DMS53 treated with DMSO at 0.1 percent for 48 hours (cell line): Measurements from ENCODE around the gene A3GALT2.

Experiments
- DNase-seq: peaks from one replicate; lab custom pipeline; 2025; ENCODE audit not compliant: unreplicated experiment; lab: John Stamatoyannopoulos, UW

Gene A3GALT2

GRCh38 chr1:33332357-33332789 lies 11.5 kb upstream of the A3GALT2 start:
- no peak for DNase-seq

DNA sequence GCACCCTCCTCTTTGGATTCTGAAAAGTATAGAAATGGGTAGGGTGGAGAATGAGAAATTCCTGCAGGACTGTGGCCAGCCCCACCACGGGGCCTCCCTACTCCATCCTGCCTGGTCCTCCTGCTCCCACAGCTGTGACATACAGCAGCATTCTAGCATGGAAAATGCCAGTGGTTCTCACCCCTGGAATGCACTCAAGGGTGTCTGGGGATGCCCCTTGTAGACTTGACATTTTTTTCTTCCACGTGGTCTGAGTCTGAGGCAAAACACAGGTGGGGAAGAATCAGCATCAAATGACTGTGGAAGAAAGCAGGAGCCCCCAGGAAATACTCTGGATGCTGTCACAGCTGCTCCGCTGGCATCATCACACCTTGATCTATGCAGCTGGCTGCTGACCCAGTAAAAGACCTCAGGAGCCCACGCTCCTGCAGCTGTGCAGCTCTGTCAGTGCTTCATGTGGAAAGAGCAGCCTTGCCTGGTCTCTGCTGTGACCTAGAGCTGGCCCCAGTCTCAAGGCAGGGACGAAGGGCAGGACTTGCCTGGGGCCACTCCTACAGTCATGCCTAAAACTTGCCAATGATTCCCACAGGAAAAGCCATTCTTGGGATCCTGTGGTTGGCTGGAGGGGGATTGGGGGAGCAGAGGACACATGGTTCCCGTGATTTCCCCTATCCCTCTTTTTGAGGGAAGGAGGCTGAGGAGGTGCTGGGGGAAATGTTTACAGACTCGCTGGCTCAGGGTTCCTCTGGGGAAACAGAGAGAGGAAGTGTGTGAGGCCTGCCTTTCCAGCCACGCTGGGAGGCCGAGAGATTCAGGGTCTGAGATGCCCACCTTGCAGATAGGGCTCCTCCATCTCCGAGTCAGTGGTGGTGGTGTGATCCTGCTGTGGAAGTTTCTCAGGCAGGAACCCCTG lies 10.8 kb upstream of the A3GALT2 start:
- no peak for DNase-seq

- DNase-seq, result no peak
Measured at GRCh38 chr1:33330906-33331305, 10.0 kb upstream of the A3GALT2 start.

DNA sequence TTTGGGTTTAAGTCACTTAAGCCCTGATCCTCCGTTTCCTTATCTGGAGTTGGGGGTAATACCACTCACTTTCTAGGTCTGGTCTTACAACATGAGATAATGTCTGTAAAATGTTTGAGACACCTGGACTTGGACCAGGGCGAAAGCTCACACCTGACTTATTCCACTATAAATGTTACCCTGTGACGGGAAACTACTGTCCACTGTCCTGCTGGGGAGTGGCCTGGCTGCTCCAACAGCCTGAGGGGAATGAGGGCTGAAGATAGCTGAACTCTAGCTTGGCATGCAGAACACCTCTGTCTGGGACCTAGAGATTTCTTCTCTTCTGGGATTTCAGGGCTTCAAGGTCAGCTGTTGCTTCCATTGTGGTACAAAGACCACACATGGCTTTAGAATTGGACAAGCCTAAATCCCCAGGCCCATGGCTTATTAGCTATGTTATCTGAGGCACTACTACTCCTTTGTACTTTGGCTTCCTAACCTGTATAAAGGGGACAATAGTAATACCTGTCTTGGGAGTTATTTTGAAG lies 9.5 kb upstream of the A3GALT2 start:
- DNase-seq, result no peak

DNA sequence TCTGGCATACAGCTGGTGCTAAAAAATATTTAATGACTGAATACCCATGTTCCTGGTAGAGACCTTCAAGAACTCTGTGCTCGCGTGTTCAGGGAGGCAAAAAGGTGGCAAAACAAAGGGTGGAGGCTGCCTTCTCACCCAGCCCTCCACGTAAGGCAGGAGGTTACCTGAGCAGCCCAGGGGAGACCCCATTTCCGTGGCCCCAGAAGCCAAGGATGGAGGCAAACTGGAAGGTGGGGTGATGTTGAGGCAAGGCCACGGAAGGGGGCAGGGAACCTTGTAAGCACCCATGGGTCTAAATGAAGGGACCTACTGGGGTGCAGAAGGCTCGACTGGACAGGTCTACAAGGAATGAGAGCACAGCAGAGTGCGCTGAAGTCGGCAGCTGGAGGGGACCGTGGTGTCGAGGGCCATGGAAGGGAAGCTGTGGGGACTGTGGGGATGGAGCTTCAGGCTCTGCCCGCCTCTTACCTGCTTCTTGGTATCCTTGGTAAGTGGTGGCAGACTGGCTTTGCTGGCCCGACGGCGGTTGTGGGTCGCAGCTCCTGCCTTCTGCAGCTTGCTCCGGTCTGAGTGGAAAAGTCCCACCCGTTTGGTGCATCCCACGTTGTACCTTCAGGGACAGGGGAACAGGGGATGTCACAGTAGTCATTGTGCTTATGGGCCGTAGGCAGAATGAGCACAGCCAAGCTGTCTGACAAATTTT lies 8.9 kb upstream of the A3GALT2 start:
- DNase-seq, result no peak

GRCh38 chr1:33328817-33329216 lies 7.9 kb upstream of the A3GALT2 start:
- DNase-seq, result no peak

DNA sequence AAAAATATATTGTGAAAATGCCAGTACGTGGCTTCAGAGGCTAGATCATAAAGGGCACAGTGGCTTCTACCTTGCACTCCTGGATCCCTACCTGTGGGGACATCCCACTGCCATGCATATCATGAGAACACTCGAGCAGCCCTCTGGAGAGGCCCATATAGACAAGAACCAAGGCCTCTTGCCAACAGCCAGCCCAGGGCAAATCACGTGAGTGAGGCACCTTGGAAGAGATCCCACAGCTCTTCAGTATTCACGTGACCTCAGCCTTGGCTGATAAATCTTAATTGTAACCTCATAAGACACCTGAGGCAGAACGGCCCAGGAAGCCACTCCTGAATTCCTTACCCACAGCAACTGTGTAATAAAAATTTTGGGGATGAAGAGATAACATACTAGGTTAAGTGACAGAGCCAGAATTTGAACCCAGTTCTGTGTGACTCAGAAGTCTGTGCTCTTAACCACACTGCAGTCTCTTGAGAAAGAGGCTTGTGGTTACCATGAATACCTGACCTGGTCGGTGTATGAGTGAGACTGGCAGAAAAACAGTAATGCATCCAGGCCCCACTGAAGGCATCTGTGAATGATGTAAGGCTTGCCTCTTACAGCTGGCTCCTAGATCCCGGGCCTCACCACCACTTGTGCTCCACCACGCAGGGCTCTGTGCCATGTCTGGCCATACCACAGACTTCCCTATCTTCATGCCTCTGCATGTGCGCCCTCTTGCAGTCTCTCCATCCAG lies 6.9 kb upstream of the A3GALT2 start:
- no peak for DNase-seq

DNA sequence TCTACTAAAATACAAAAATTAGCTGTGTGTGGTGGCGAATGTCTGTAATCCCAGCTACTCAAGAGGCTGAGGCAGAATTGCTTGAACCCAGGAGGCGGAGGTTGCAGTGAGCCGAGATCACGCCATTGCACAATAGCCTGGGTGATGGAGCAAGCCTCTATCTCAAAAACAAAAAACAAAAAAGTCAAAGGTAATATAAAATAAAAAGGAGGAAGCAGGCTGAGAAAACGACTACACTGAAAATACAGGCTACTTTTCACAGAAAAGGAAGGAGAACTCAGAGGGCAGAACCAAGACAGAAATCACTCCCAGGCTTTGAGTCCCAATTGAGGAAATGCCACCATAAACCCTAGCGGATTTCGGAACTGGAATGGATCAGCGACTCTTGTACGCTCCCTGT lies 5.9 kb upstream of the A3GALT2 start:
- no peak for DNase-seq

- DNase-seq, result no peak
Measured at GRCh38 chr1:33324677-33325575, 4.0 kb upstream of the A3GALT2 start.

DNA sequence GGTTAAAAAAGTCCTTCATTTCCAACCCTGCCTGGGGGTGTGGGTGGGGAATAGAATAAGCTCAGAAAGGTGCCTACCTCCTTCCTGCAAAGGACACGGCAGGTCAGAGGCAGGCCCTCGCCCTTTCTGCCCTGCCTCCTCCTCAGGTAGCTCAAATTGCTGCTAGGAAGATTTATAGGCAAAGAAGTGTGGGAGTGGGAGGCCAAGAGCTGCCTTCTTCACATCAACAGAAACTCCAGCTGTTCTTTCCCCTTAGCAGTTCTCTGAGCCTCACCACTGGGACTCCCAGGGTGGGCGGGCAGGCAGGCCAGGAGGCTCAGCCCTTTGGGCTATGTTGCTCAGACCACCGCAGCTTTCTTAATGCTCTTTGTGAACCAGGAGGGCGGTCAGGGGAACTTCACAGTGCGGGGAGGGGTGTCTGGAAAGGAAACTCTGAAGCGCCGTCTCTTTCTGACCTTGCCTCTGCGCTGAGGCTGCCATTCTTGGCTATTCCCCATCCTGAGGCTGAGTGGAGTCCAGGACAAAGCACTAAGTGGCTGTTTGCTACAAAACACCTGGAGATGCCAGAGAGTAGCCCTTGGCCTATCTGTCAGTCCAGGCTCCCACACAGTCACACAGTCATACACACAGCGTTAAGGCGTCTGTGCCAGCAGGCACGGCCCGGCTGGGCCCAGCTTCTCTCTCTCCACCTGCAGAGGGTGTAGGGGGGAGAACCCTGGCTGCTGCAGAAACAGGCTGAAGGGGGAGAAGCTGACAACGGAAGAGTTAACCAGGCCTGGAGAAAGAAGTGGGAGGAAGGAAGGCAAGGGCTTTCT lies 3.0 kb upstream of the A3GALT2 start:
- DNase-seq, result no peak

DNA sequence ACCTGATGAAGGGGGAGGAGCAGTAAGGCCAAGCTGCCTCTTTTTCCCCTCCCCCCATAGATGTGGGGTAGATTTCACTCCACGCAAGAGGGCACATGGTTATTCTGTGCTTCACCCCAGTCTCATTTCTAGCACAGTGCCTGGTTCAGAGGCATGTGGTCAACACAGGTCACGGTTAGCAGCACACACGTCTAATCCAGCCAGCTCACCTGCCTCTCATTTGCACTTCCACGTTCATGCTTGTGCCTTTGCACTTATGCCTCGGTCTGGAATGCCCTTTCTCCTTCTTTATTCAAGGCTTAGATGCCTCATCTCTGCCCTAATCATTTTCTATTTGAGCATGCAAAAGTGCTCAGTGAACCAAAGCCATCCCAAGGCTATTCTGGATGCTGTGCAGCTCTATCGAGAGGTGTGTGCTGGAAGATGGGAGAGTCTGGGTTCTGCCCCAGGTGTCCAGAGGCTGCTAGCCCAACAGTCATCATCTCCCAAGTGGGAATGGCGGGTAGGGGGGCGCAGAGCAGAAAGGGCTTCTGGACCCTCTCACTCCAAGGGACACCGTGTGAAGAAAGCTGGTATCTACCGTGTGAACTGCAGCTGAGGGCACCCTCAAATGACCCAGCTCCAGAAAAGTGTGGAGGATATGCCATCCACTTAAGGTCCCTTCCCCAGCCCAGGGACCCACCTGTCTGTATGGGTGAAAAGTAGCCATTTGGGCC lies 2.1 kb upstream of the A3GALT2 start:
- DNase-seq, result no peak

DNA sequence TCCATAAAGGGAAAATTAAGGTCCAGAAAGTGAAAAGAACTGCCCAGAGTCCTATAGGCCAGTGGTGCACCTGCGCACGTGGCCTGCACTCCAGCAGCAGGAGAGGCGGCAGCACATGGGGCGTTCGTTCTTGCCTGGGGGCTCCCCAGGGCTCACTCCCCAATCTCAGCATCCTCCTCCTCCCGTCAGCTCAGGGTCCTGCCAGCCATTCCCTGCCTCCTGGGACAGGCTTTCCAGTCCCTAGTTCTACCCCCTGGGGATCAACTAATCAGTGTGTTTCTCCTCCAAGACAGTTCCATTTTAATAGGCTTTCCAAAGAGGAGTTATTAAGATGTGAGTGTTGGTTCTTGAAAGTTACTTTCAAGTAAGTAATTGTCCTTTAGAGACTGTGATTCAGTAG lies 1.2 kb upstream of the A3GALT2 start:
- DNase-seq, result no peak

- DNase-seq, result no peak
Measured at GRCh38 chr1:33321178-33321577, 280 bp upstream of the A3GALT2 start.

DNA sequence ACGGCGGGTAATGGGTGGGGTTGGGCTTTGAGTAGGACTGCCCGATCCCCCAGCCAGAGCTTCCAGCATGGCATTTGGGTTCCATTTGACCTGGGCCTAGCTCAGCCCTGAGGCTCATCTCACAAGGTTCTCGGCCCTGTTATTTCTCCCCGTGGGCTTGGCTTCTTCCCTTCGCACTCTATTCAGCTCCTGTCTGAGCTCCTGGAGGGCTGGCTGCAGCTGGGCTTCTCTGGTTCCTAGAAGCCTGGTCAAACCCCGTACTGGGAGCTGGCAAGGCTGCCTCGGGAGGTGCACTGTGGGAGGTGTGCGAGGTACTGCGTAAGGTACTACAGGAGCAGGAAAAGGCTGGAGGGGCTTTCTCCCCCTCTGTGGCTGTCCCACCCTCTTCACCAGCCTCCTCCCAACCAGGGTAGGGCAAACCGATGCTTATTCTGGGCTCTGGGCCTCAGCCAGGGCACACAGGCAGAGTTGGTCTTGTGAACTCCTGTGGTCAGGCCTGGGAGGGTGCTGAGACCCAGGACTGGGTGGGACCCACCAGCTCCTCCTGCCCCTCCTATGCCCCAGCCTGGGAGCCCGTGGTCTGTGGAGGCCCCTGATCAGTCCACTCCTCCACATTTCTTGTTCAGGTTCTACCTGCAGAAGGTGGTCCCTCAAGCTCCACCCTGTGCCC lies 814 bp downstream of the A3GALT2 start:
- no peak for DNase-seq

GRCh38 chr1:33319186-33319948 lies 1.5 kb downstream of the A3GALT2 start:
- DNase-seq, result no peak

DNA sequence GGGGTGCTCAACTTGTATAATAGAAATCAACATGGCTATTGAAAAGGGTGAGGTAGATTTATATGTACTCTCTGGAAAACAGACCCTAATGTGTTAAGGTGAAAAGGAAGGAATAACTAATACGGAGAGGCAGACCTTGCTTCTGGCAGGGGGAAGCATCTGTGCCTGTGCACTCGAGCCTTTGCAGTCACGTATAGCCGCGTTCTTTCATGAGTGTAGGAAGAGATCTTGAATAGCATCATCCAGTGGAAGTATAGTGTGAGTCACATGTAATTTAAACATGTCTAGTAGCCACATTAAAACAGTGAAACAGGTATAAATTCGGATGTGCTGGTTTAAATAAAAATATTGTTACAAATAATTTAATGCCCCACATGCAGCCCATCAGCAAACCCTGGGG lies 3.0 kb downstream of the A3GALT2 start:
- no peak for DNase-seq

GRCh38 chr1:33317354-33317753 lies 3.5 kb downstream of the A3GALT2 start:
- no peak for DNase-seq

- DNase-seq, result no peak
Measured at GRCh38 chr1:33316601-33317000, 4.3 kb downstream of the A3GALT2 start.
